Left renal cortex interstitium (tissue), 4 donors: Measurements from ENCODE around the gene KRT26. TPM values are rescaled to one million over a fixed set of nuclear protein-coding genes. Genes with fewer than 3 reads are reported as not detected.

Experiments used
- DNase-seq, 4 donors: peaks; one replicate each; pipeline ENCODE4 v3.0.0-alpha.2; 2013; ENCODE audit warnings: low read depth in 4 of 4, low spot score in 2 of 4, missing footprints in 1 of 4
- polyA plus RNA-seq, 4 donors: library from polyadenylated mRNA; unstranded; fragments of 120-200 nt; gene quantifications; one replicate each; pipeline ENCODE4 v1.2.1, GENCODE V29; 2013; ENCODE audit not compliant: insufficient read length in 4 of 4

Gene KRT26
- polyA plus RNA-seq, 4 donors = not detected

DNA sequence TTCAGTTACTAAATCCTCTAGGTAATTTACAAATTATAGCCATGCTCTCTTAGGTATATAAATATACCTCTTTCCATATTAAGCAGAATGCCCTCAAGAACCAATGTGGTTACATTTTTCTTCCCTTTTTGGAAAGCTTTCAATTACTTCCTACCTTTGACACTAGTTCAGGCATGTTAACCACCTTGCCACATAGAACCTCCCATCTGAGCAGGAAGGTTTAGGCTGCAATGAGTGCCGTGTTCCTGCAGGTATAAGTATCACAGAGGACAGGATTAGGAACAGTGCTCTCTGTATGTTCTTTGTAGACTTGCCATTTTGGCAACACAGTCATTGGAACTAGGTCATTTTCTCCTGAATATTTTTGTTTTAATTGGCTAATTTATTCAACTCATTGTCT is 37.0 kb downstream of the KRT26 start:
- no peak for DNase-seq

DNA sequence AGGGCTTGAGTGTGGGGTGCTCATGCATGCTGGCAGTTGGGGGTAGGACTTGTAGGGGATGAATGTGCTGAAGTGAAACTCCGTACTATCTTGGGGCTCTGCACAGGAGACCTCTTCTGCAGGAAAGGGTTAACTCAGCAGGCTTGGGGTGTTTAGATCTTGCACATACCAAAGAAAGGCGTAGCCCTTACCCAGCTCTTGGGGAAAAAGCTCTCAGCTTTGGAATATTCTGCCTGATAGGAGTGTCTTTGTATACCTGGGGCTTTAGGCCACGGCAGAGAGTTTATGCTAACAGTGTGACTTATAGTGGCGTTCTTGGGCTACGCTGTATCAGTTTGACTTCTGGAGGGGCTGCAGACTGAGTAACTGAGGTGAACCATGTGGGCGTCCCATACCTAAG is 38.0 kb downstream of the KRT26 start:
- DNase-seq = no peak

DNA sequence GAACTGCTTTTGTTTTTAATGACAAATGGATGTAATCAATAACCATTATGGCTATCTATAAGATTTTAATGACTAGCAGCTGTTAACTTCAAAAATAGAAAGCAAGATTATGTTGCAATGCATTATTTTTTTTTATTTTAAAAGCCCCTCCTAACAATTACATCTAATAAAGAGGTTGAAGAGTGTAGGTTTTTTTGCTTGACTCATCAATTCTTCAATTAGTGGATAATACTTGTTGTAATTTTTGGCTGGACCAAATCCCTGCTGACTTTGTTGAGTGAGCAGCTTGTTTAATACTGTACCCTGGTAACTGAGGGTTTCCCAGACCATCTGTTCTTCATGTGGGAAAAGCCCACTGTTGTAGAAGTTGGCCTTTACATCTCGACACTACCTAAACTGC is 41.0 kb downstream of the KRT26 start:
- no peak for DNase-seq

DNA sequence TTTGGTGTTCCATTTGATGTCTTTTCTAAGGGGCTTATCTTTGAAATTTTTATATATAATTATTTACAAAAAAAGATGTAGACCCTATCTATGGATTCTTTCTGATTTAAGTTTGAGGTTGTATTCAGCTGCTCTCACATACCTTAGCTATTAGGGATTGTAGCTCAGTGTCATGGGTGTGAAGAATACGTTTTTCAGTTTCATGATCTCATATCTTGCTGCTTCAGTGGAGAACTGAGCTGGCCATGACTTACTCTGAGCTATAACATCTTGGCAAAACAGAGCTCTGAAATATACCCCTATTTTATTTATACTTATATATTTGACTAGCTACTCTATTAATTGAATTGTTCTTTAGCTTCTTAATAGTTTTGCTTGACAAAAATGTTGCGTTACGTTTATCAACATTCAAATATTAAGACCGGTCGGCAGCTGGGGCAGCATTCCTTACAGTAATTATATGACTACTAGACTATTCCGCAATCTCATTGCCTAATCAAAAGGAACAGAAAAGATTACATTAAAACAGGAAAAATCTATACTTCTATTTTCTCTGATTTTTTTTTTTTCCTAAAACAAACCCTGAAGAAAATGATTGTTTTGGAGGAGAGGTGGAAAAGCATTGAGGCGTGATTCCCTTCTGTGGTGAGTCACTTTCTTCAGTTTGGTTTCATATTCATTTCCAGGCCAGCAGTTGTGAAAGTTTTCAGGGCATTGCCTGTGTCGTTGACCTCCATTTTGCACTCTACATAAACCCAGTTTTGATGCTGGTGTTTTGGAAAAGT is 44.4 kb downstream of the KRT26 start:
- DNase-seq = no peak

DNA sequence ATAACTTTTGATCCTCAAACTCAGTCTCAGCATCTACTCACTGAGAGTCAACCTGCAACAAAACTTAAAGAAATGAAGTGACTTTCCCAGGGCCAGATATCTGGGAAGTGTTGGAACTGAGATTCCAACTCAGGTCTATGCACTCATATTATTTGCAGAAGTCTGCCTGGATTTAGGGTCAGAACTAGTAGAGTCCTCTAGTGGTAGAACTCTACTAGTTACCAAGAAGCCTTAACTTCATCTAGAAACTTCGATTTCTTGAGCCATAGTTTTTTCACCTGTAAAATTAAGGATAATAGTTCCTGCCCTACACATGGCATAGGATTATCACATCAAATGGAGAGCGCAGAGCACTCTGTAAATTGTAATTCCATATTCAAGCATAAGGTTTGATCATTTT is 45.1 kb downstream of the KRT26 start:
- no peak for DNase-seq

DNA sequence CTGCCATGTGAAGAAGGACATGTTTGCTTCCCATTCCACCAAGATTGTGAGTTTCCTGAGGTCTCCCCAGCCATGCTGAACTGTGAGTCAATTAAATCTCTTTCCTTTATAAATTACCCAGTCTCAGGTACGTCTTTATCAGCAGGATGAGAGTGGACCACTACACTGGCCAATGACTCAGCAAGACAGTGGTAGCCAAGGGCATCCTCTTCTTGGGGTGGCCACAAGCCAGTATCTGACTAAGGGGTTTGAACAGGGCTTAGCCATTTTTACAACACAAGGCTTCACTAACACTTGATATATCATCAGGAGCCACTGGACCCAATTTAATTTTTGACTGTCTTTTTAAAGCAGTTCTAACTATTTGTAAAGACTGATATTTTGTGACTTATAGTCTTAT is 47.3 kb downstream of the KRT26 start:
- no peak for DNase-seq

DNA sequence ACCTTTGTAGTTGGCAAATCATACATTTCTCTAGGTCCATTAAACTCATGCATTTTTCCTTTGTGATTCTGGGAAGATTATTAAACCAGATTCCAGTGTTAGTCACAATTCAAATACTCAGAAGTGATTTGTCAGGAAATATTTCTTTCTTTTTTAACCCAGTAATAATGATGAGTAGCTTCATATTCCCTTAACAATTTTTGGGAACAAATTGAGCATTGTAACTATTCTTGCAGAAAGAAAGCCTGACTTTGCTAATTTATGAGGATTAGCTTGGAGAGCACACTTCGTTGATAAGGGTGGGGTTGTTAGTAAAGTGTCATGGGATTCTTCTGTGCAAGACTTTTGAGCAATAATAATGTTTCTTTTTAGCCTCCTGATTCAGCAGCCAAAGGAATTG is 49.8 kb downstream of the KRT26 start:
- DNase-seq = no peak

DNA sequence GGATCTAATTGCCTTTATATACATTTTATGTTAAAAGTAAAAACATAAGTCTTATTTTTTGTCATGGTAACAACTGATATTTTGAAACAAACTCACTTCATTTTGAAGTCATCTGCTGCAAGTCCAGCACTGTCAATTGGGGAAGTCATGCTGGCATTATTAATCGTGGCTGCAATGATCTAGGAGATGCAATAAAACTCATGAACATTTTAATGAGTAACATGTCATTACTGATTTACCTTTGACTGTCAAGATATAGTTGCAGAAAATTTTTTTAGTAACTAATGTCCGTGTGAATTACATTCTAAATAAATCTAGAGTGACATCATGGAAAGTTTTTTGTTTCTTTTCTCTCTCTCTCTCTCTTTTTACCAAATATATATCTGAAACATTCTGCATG is 51.1 kb downstream of the KRT26 start:
- no peak for DNase-seq

DNA sequence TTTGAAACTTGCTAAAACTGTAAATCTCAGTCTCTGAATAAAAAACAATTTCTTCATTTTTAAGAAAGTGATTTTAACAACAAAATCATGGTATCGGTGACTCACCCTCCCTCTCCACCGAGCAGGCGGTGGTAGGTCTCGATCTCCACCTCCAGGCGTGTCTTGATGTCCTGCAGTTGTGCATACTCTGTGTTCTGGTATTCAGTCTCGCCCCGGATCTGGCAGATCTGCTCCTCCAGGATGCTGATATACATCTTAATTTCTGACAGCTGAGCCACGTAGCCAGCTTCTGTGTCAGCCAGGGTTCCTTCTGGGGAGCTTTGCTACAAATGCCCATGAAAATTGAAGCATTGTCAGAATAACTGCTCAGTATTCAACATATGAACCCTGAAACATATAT is 53.1 kb downstream of the KRT26 start:
- no peak for DNase-seq

DNA sequence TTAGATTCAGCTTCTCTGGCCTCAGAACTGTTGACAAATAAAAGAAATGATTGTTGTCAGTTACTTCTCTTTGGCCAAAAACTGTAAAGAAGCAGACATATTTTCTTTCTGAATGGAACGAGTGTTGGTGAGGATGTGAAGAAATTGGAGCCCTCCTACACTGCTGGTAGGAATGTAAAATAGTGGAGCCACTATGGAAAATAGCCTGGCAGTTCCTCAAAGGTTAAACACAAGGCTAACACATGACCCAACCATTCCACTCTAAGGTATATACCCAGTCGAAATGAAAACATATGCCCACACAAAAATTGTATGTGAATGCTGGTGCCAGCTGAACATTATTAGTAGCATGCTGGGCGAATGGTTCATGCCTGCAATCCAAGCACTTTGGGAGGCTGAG is 54.2 kb downstream of the KRT26 start:
- DNase-seq = no peak

Other genes starting within 250 kb of the KRT26 start
- gene CCR7, start 206.7 kb downstream of the KRT26 start, polyA plus RNA-seq = under 1 TPM; 0.34 to 0.48 (median 0.44) TPM
- 100 to 1,000 TPM; 243 to 283 (median 254) TPM for gene SMARCE1, start 124.4 kb downstream of the KRT26 start, polyA plus RNA-seq
- gene KRT222, start 107.0 kb downstream of the KRT26 start, polyA plus RNA-seq = under 1 TPM; 0.07 to 0.51 (median 0.25) TPM
- gene KRT24, start 68.4 kb downstream of the KRT26 start, polyA plus RNA-seq = not detected
- not detected for gene KRT25, start 16.9 kb downstream of the KRT26 start, polyA plus RNA-seq
- not detected for gene KRT27, start 10.3 kb upstream of the KRT26 start, polyA plus RNA-seq
- not detected for gene KRT28, start 27.8 kb upstream of the KRT26 start, polyA plus RNA-seq
- 10 to 100 TPM; 41.1 to 72.4 (median 42.9) TPM for gene KRT10, start 50.4 kb upstream of the KRT26 start, polyA plus RNA-seq
- under 1 TPM in 1 of 4 donors, not detected in 3; 0.28 TPM for gene KRT12, start 95.0 kb upstream of the KRT26 start, polyA plus RNA-seq
- gene KRT20, start 113.0 kb upstream of the KRT26 start, polyA plus RNA-seq = under 1 TPM in 2 of 4 donors, not detected in 2; 0.20 to 0.24 TPM
- gene KRT23, start 165.4 kb upstream of the KRT26 start, polyA plus RNA-seq = 1 to 10 TPM in 3 of 4 donors, under 1 TPM in 1; 0.57 to 2.3 (median 1.6) TPM
- gene KRT39, start 194.7 kb upstream of the KRT26 start, polyA plus RNA-seq = under 1 TPM in 1 of 4 donors, not detected in 3; 0.09 TPM
- gene KRT40, start 212.1 kb upstream of the KRT26 start, polyA plus RNA-seq = under 1 TPM in 1 of 4 donors, not detected in 3; 0.08 TPM
- gene KRTAP3-3, start 222.0 kb upstream of the KRT26 start, polyA plus RNA-seq = not detected
- gene KRTAP3-2, start 227.7 kb upstream of the KRT26 start, polyA plus RNA-seq = not detected
- gene KRTAP3-1, start 236.9 kb upstream of the KRT26 start, polyA plus RNA-seq = not detected